ENCODE measurements around the gene ARRDC1. TPM values are rescaled to one million over a fixed set of nuclear protein-coding genes. Genes with fewer than 3 reads are reported as not detected.

The ARRDC1 gene
- total RNA-seq (2021): 13.3 and 18.3 TPM in 2 replicates
- Bru-seq, nascent RNA: percentile 51 among the genes with signal in this experiment
- percentile 48 among the genes with signal in this experiment for BruChase-seq, experiment 1, labeled RNA remaining after a 2-hour chase
- BruChase-seq, experiment 2, labeled RNA remaining after a 6-hour chase: percentile 58 among the genes with signal in this experiment
- long read RNA-seq, transcript ARRDC1-201 (8 exons, 1,586 nt): major isoform, 14 of 46 reads
- long read RNA-seq, partial matches to known transcripts: 14 of 46 reads
- long read RNA-seq, other reads (novel, unspliced or antisense): 17 of 46 reads

- CTCF ChIA-PET: interaction anchor here (0.6 kb wide), 1 partner anchor 368 kb away, joined by 3 read pairs; no protein-coding TSS in a partner anchor
- no TSS peak for BruUV-seq (replicated peaks)
Observed at GRCh38 chr9:137605121-137606004, at the start of gene ARRDC1. ARRDC1 (plus strand) TSS chr9:137605686; CDS start chr9:137605718, 32 bp downstream.

GRCh38 chr9:137556069-137556838 lies 49.2 kb upstream of the ARRDC1 start:
- H3K9me3 ChIP-seq (ENCODE audit: low read depth, low read length, poor library complexity, severe bottlenecking): no peaks in the 10 kb centered on the region
- DNase-seq (ENCODE audit: low spot score): no peak
- ChIA-PET CTCF (no interaction called here), POLR2A (ENCODE audit: low non-redundant PET) (interaction anchor here (0.7 kb wide), 1 partner anchor 62 kb away, joined by 3 read pairs; no protein-coding TSS in a partner anchor)
- no peaks in the 10 kb centered on the region for H3K27me3 ChIP-seq (replicated peaks; ENCODE audit: insufficient read depth, low read depth, low read length, poor library complexity)
- intact Hi-C loops (cut with micrococcal nuclease; ENCODE audit: unreplicated experiment): no loop called here
- TF ChIP-seq CTCF (conservative IDR thresholded peaks at IDR 0.05; ENCODE audit: low read depth, low read length) (no peak), EZH2 (IDR thresholded peaks at IDR 0.05; ENCODE audit: borderline replicate concordance, low read depth, low read length, poor library complexity, severe bottlenecking) (no peak)
- H3K4me1 ChIP-seq (ENCODE audit: insufficient read depth, low read length, poor library complexity, severe bottlenecking): peaks cover 7% of the 10 kb centered on the region
- no TSS peak for BruUV-seq (replicated peaks)
- peaks cover 40% of the 10 kb centered on the region for H3K36me3 ChIP-seq (ENCODE audit: insufficient read depth, low read length, poor library complexity, severe bottlenecking)
- H3K27ac ChIP-seq (ENCODE audit: low read depth, low read length, poor library complexity, severe bottlenecking): no peak overlapping the region
- H3K4me3 ChIP-seq (ENCODE audit: low read depth, low read length, poor library complexity, severe bottlenecking): no peak overlapping the region

More at GRCh38 chr9:137605121-137606004, at the start of gene ARRDC1:
- Histone ChIP-seq H3K27me3 (replicated peaks; ENCODE audit: insufficient read depth, low read depth, low read length, poor library complexity) (no peaks in the 10 kb centered on the region), H3K36me3 (ENCODE audit: insufficient read depth, low read length, poor library complexity, severe bottlenecking) (no peaks in the 10 kb centered on the region), H3K4me3 (ENCODE audit: low read depth, low read length, poor library complexity, severe bottlenecking) (peak within 1 kb of the TSS; percentile 78), H3K4me1 (ENCODE audit: insufficient read depth, low read length, poor library complexity, severe bottlenecking) (peaks cover 27% of the 10 kb centered on the region), H3K9me3 (ENCODE audit: low read depth, low read length, poor library complexity, severe bottlenecking) (no peaks in the 10 kb centered on the region), H3K27ac (ENCODE audit: low read depth, low read length, poor library complexity, severe bottlenecking) (peak within 1 kb of the TSS; percentile 80)
- POLR2A ChIA-PET (ENCODE audit: low non-redundant PET): no interaction called here
- peak; percentile 98 for DNase-seq (ENCODE audit: low spot score)
- no peak for TF ChIP-seq EZH2 (IDR thresholded peaks at IDR 0.05; ENCODE audit: borderline replicate concordance, low read depth, low read length, poor library complexity, severe bottlenecking)
- no peak for TF ChIP-seq CTCF (conservative IDR thresholded peaks at IDR 0.05; ENCODE audit: low read depth, low read length)
- intact Hi-C loops (cut with micrococcal nuclease; ENCODE audit: unreplicated experiment): no loop called here

GRCh38 chr9:137558127-137558526 lies 47.4 kb upstream of the ARRDC1 start:
- H3K27ac ChIP-seq (ENCODE audit: low read depth, low read length, poor library complexity, severe bottlenecking): no peak overlapping the region
- peaks cover 44% of the 10 kb centered on the region for H3K36me3 ChIP-seq (ENCODE audit: insufficient read depth, low read length, poor library complexity, severe bottlenecking)
- no peak for DNase-seq (ENCODE audit: low spot score)
- no peak overlapping the region for H3K4me3 ChIP-seq (ENCODE audit: low read depth, low read length, poor library complexity, severe bottlenecking)
- H3K27me3 ChIP-seq (replicated peaks; ENCODE audit: insufficient read depth, low read depth, low read length, poor library complexity): no peaks in the 10 kb centered on the region
- intact Hi-C loops (cut with micrococcal nuclease; ENCODE audit: unreplicated experiment): no loop called here
- no peaks in the 10 kb centered on the region for H3K9me3 ChIP-seq (ENCODE audit: low read depth, low read length, poor library complexity, severe bottlenecking)
- no TSS peak for BruUV-seq (replicated peaks)
- POLR2A ChIA-PET (ENCODE audit: low non-redundant PET): no interaction called here
- CTCF ChIA-PET: no interaction called here
- no peaks in the 10 kb centered on the region for H3K4me1 ChIP-seq (ENCODE audit: insufficient read depth, low read length, poor library complexity, severe bottlenecking)
- TF ChIP-seq EZH2 (IDR thresholded peaks at IDR 0.05; ENCODE audit: borderline replicate concordance, low read depth, low read length, poor library complexity, severe bottlenecking) (no peak), CTCF (conservative IDR thresholded peaks at IDR 0.05; ENCODE audit: low read depth, low read length) (no peak)
